ENCODE data around the gene CKAP4.

CKAP4 gene

GRCh38 chr12:106285982-106286381 is 38.2 kb upstream of the CKAP4 start:
- Histone ChIP-seq H3K27me3 (replicated peaks; ENCODE audit: control insufficient read depth, insufficient read depth, low read length) (no peaks in the 10 kb centered on the region), H3K4me1 (ENCODE audit: control insufficient read depth, insufficient read depth, low read length) (peaks cover 18% of the 10 kb centered on the region), H3K9me3 (ENCODE audit: control insufficient read depth, low read length) (peaks cover 8% of the 10 kb centered on the region), H3K4me3 (ENCODE audit: low read length) (no peak overlapping the region), H3K36me3 (ENCODE audit: control insufficient read depth, insufficient read depth, low read length, severe bottlenecking) (no peaks in the 10 kb centered on the region), H3K9ac (ENCODE audit: low read length) (no peak overlapping the region)
- no peak for DNase-seq (ENCODE audit: low read depth)

DNA sequence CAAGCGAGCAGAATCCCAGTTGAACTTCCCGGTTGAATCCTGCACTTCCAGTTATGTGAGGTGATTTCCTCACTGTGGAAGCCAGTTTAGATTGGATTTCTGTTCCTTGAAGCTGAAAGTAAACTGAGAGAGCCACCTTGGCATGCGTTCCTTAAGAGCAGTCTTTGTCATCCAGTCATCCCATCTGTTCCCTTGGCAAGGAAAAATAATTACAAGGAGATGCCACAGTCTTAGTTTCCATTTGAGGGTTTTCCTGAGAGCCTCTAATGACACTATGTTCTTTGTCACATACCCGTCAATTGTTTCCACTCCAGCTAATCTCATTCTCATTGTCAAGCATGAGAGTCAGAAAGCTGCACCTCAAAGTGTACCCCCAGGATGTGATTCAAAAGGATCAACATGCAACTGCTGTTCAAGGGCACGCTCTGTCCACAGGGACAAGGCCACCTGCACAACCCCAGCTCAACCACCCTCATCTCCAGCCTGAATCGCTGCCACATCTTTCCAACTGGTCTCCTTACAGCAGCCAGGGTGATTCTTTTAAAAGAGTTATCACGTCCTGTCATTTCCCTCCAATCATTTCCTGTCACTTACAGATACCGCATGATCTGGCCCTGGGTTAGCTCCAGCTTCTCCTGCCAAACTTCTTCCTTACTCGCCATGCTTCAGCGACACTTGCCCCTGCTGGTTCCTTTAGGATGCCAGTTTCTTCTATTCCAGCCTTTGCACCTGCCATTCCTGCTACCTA is 36.7 kb upstream of the CKAP4 start:
- DNase-seq (ENCODE audit: low read depth): no peak
- Histone ChIP-seq H3K36me3 (ENCODE audit: control insufficient read depth, insufficient read depth, low read length, severe bottlenecking) (no peaks in the 10 kb centered on the region), H3K4me3 (ENCODE audit: low read length) (no peak overlapping the region), H3K9me3 (ENCODE audit: control insufficient read depth, low read length) (peaks cover 8% of the 10 kb centered on the region), H3K4me1 (ENCODE audit: control insufficient read depth, insufficient read depth, low read length) (peaks cover 17% of the 10 kb centered on the region), H3K27me3 (replicated peaks; ENCODE audit: control insufficient read depth, insufficient read depth, low read length) (no peaks in the 10 kb centered on the region), H3K9ac (ENCODE audit: low read length) (no peak overlapping the region)

- H3K27me3 ChIP-seq (replicated peaks; ENCODE audit: control insufficient read depth, insufficient read depth, low read length): no peaks in the 10 kb centered on the region
- peak; percentile 53 for DNase-seq (ENCODE audit: low read depth)
- H3K36me3 ChIP-seq (ENCODE audit: control insufficient read depth, insufficient read depth, low read length, severe bottlenecking): no peaks in the 10 kb centered on the region
- no peak overlapping the region for H3K9ac ChIP-seq (ENCODE audit: low read length)
- H3K4me1 ChIP-seq (ENCODE audit: control insufficient read depth, insufficient read depth, low read length): no peaks in the 10 kb centered on the region
- no peak overlapping the region for H3K4me3 ChIP-seq (ENCODE audit: low read length)
- H3K9me3 ChIP-seq (ENCODE audit: control insufficient read depth, low read length): peaks cover 8% of the 10 kb centered on the region
Measured at GRCh38 chr12:106282457-106283097, 34.8 kb upstream of the CKAP4 start.

GRCh38 chr12:106281804-106282203 is 34.0 kb upstream of the CKAP4 start:
- no peak overlapping the region for H3K4me3 ChIP-seq (ENCODE audit: low read length)
- DNase-seq (ENCODE audit: low read depth): no peak
- no peak overlapping the region for H3K9ac ChIP-seq (ENCODE audit: low read length)
- H3K27me3 ChIP-seq (replicated peaks; ENCODE audit: control insufficient read depth, insufficient read depth, low read length): no peaks in the 10 kb centered on the region
- H3K9me3 ChIP-seq (ENCODE audit: control insufficient read depth, low read length): peaks cover 8% of the 10 kb centered on the region
- no peaks in the 10 kb centered on the region for H3K4me1 ChIP-seq (ENCODE audit: control insufficient read depth, insufficient read depth, low read length)
- no peaks in the 10 kb centered on the region for H3K36me3 ChIP-seq (ENCODE audit: control insufficient read depth, insufficient read depth, low read length, severe bottlenecking)

DNA sequence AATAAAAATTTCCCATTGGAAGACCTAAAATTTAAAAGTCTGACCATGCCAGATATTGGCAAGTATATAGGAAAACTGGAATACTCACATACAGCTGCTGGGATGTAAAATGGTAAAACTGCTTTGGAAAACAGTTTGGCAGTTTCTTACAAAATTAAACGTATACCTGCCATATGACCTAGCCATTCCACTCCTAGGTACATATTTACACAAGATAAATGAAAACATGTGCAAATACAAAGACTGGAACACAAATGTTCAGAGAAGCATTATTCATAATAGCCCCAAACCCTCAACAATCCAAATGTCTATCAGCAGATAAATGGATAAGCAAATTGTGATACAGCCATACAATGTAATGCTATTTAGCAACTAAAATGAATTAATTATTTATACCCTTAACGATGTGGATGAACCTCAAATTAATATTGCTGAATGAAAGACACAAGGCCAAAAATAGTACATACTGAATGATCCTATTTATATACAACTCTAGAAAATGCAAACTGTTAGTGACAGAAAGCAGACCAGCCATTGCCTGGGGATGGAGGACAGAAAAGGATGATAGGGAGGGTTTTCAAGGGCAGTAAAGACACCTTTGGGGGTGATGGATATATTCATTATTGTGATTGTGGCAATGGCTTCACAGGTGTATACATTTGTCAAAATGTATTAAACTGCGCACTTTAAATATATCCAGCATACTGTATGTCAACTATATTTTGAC is 33.4 kb upstream of the CKAP4 start:
- Histone ChIP-seq H3K27me3 (replicated peaks; ENCODE audit: control insufficient read depth, insufficient read depth, low read length) (no peaks in the 10 kb centered on the region), H3K36me3 (ENCODE audit: control insufficient read depth, insufficient read depth, low read length, severe bottlenecking) (no peaks in the 10 kb centered on the region), H3K4me3 (ENCODE audit: low read length) (no peak overlapping the region), H3K4me1 (ENCODE audit: control insufficient read depth, insufficient read depth, low read length) (no peaks in the 10 kb centered on the region), H3K9ac (ENCODE audit: low read length) (no peak overlapping the region), H3K9me3 (ENCODE audit: control insufficient read depth, low read length) (peaks cover 8% of the 10 kb centered on the region)
- no peak for DNase-seq (ENCODE audit: low read depth)

GRCh38 chr12:106280106-106280505 is 32.3 kb upstream of the CKAP4 start:
- Histone ChIP-seq H3K9ac (ENCODE audit: low read length) (no peak overlapping the region), H3K27me3 (replicated peaks; ENCODE audit: control insufficient read depth, insufficient read depth, low read length) (no peaks in the 10 kb centered on the region), H3K36me3 (ENCODE audit: control insufficient read depth, insufficient read depth, low read length, severe bottlenecking) (no peaks in the 10 kb centered on the region), H3K4me3 (ENCODE audit: low read length) (no peak overlapping the region), H3K4me1 (ENCODE audit: control insufficient read depth, insufficient read depth, low read length) (peaks cover 1% of the 10 kb centered on the region), H3K9me3 (ENCODE audit: control insufficient read depth, low read length) (peaks cover 8% of the 10 kb centered on the region)
- DNase-seq (ENCODE audit: low read depth): no peak

DNA sequence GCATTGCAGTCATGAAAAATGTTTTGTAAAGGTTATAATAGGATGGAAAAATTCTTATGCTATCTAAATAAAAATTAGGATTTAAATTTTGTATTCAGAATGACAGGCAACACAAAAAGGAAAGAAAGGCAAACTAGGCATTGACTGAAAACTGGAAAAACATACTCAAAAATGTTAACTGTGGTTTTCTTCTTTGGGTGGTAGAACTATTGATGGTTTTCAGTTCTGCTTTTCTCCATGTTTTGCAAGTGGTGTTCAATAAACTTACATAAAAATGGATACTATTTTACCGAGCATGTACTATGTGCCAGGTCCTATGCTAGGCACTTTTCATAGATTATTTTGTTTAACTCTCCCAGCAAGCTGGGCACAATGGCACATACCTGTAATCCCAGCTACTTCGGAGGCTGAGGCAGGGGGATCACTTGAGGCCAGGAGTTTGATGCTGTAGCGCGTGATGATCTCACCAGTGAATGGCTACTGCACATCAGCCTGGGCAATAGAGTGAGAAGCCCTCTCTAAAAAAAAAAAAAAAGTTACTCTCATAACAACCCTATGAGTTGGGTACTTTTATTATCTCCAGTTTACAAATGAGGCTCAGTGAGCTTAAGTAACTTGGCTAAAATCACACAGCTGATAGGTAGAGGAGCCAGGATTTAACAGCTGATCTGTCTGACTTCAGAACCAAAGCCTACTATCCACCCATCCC is 28.4 kb upstream of the CKAP4 start:
- H3K4me1 ChIP-seq (ENCODE audit: control insufficient read depth, insufficient read depth, low read length): peaks cover 5% of the 10 kb centered on the region
- no peak for DNase-seq (ENCODE audit: low read depth)
- no peak overlapping the region for H3K4me3 ChIP-seq (ENCODE audit: low read length)
- H3K9ac ChIP-seq (ENCODE audit: low read length): no peak overlapping the region
- no peaks in the 10 kb centered on the region for H3K36me3 ChIP-seq (ENCODE audit: control insufficient read depth, insufficient read depth, low read length, severe bottlenecking)
- no peaks in the 10 kb centered on the region for H3K27me3 ChIP-seq (replicated peaks; ENCODE audit: control insufficient read depth, insufficient read depth, low read length)
- H3K9me3 ChIP-seq (ENCODE audit: control insufficient read depth, low read length): no peaks in the 10 kb centered on the region

DNA sequence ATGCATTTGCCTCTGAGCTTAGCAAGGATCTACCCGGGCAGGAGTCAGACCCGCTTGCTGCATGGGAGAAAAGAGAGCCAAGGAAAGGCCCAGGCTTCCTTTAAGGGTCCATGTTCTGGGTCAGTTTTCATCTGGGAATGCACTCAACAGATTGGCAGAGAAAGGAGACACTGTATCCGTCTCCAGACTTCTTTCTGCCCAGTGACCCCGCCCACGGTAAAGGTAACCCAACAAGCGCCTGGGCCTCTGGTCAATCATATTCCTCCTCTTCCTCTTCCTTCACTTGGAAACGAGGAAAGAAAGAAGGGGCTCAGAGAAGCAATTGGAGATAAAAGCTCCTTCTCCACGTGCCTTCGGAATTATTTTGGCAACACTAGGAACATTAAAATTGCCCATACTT is 27.6 kb upstream of the CKAP4 start:
- Histone ChIP-seq H3K9ac (ENCODE audit: low read length) (no peak overlapping the region), H3K4me3 (ENCODE audit: low read length) (no peak overlapping the region), H3K27me3 (replicated peaks; ENCODE audit: control insufficient read depth, insufficient read depth, low read length) (no peaks in the 10 kb centered on the region), H3K4me1 (ENCODE audit: control insufficient read depth, insufficient read depth, low read length) (peaks cover 5% of the 10 kb centered on the region), H3K36me3 (ENCODE audit: control insufficient read depth, insufficient read depth, low read length, severe bottlenecking) (no peaks in the 10 kb centered on the region), H3K9me3 (ENCODE audit: control insufficient read depth, low read length) (no peaks in the 10 kb centered on the region)
- DNase-seq (ENCODE audit: low read depth): no peak

- H3K27me3 ChIP-seq (replicated peaks; ENCODE audit: control insufficient read depth, insufficient read depth, low read length): no peaks in the 10 kb centered on the region
- no peak for DNase-seq (ENCODE audit: low read depth)
- no peaks in the 10 kb centered on the region for H3K36me3 ChIP-seq (ENCODE audit: control insufficient read depth, insufficient read depth, low read length, severe bottlenecking)
- no peak overlapping the region for H3K9ac ChIP-seq (ENCODE audit: low read length)
- H3K4me1 ChIP-seq (ENCODE audit: control insufficient read depth, insufficient read depth, low read length): peaks cover 5% of the 10 kb centered on the region
- H3K4me3 ChIP-seq (ENCODE audit: low read length): no peak overlapping the region
- no peaks in the 10 kb centered on the region for H3K9me3 ChIP-seq (ENCODE audit: control insufficient read depth, low read length)
Measured at GRCh38 chr12:106274575-106275121, 26.8 kb upstream of the CKAP4 start.

DNA sequence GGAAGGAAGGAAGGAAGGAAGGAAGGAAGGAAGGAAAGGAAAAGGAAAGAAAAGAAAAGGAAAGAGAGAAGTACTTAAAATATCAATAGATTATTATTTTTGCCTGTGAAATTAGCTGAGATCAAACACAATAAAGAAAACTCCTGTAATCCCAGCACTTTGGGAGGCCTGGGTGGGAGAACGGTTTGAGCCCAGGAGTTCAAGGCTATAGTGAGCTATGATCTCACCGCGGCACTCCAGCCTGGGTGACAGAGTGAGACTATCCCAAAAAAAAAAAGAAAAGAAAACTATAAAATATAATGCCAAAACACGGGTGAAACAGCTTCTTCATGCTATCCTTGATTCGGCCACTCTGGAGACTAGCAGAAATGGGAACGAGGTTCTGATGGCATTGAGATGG is 26.2 kb upstream of the CKAP4 start:
- Histone ChIP-seq H3K9ac (ENCODE audit: low read length) (no peak overlapping the region), H3K27me3 (replicated peaks; ENCODE audit: control insufficient read depth, insufficient read depth, low read length) (no peaks in the 10 kb centered on the region), H3K4me1 (ENCODE audit: control insufficient read depth, insufficient read depth, low read length) (peaks cover 5% of the 10 kb centered on the region), H3K4me3 (ENCODE audit: low read length) (no peak overlapping the region), H3K9me3 (ENCODE audit: control insufficient read depth, low read length) (no peaks in the 10 kb centered on the region), H3K36me3 (ENCODE audit: control insufficient read depth, insufficient read depth, low read length, severe bottlenecking) (no peaks in the 10 kb centered on the region)
- no peak for DNase-seq (ENCODE audit: low read depth)

DNA sequence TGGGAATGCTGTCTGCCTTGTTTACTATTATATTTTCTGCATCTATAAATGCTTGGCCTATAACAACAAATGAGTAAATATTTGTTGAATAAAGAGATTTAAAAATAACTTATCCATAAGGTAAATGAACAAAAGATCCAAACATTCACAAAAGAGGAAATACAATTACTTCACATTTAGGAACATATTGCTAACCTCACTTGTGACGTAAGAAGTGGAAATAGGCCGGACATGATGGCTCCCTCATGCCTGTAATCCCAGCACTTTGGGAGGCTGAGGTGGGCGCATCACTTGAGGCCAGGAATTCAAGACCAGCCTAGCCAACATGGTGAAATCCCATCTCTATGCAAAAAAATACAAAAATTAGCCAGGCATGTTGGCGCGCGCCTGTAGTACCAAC is 25.7 kb upstream of the CKAP4 start:
- DNase-seq (ENCODE audit: low read depth): no peak
- no peaks in the 10 kb centered on the region for H3K27me3 ChIP-seq (replicated peaks; ENCODE audit: control insufficient read depth, insufficient read depth, low read length)
- H3K4me3 ChIP-seq (ENCODE audit: low read length): no peak overlapping the region
- H3K4me1 ChIP-seq (ENCODE audit: control insufficient read depth, insufficient read depth, low read length): peaks cover 5% of the 10 kb centered on the region
- H3K9me3 ChIP-seq (ENCODE audit: control insufficient read depth, low read length): no peaks in the 10 kb centered on the region
- no peak overlapping the region for H3K9ac ChIP-seq (ENCODE audit: low read length)
- H3K36me3 ChIP-seq (ENCODE audit: control insufficient read depth, insufficient read depth, low read length, severe bottlenecking): no peaks in the 10 kb centered on the region
